ENCODE measurements around the gene ARL9. TPM values are rescaled to one million over a fixed set of nuclear protein-coding genes. Genes with fewer than 3 reads are reported as not detected.

The ARL9 gene
- total RNA-seq, result under 1 TPM; 0.16 to 0.25 TPM

DNA sequence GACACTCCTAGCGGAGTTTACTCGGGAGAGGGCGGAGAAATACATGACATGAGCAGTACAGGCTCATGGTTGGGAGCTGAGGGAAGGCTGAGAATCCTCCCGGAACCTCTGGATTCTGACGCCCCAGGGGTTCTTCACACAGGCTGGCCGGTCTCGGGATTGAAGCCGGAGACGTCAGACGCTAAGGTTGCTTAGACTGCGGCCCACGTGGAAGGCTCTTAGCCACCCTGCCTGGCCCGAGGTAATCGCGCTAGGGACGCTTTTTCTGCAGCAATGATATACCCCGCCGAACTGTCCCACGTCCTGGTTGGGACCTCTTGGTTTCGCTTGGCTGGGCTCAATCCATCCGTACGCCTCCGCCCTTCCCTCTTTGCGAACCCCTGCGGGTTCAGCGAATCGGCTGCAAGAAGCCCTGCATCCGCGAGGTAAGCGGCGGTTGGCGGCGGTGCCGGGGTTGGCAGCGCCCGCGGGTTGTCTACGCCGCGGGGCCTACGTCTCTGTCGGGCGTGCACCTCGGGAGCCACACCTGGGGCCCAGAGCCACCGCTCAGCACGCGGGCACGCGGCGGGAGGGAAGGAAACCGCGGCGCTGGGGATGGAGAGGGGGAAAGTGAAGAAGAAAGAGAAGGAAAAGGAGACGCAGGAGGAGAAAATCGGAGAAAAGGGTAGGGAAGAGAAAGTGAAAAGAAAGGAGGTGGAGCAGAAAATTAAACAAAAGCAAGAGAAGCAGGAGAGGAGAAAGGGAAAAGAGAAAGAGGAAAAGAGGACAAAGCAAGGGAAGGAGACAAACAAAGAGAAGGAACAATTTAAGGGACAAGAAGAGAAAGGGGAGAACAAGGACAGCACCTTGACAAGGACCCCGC lies at the start of gene ARL9:
ARL9 (plus strand) TSS at position 523 of the 862 bp plus-strand sequence; CDS start at position 595, 72 bp downstream.
- no peak for TF ChIP-seq CTCF (IDR thresholded peaks at IDR 0.05)
- DNase-seq (peak; percentile 65), ATAC-seq (peak; percentile 87)
- Mint-ChIP-seq H3K36me3 (ENCODE audit: low read depth) (peaks cover 20% of the 10 kb centered on the region), H3K27me3 (peaks cover 8% of the 10 kb centered on the region), H3K4me3 (peak within 1 kb of the TSS; percentile 71), H3K9me3 (no peaks in the 10 kb centered on the region), H3K27ac (peak within 1 kb of the TSS; percentile 40), H3K4me1 (ENCODE audit: low read depth) (peaks cover 18% of the 10 kb centered on the region)
- CTCF ChIA-PET, result no interaction called here
- intact Hi-C loops (cut with micrococcal nuclease), result no loop called here
- POLR2A ChIA-PET, result no interaction called here

- H3K27me3 Mint-ChIP-seq, result no peaks in the 10 kb centered on the region
- peaks cover 69% of the 10 kb centered on the region for H3K36me3 Mint-ChIP-seq (ENCODE audit: low read depth)
- intact Hi-C loops (cut with micrococcal nuclease), result no loop called here
- H3K27ac Mint-ChIP-seq, result peak overlapping the region; percentile 85
- ChIA-PET POLR2A (interaction anchor here (1.1 to 9.0 kb wide), 4 partner anchors 8 to 23 kb away, joined by 4 to 56 read pairs (median 20); partner anchors contain the start of genes PAICS and PPAT), CTCF (interaction anchor here (0.7 to 0.8 kb wide), 2 partner anchors 16 to 34 kb away, joined by 3 read pairs; no protein-coding TSS in a partner anchor)
- no peak overlapping the region for H3K4me3 Mint-ChIP-seq
- ATAC-seq, result no peak
- no peak for DNase-seq
- no peak for TF ChIP-seq CTCF (IDR thresholded peaks at IDR 0.05)
- peaks cover 37% of the 10 kb centered on the region for H3K4me1 Mint-ChIP-seq (ENCODE audit: low read depth)
- no peaks in the 10 kb centered on the region for H3K9me3 Mint-ChIP-seq
These were observed 45.5 kb upstream of the ARL9 start for GRCh38 chr4:56460085-56460484.

DNA sequence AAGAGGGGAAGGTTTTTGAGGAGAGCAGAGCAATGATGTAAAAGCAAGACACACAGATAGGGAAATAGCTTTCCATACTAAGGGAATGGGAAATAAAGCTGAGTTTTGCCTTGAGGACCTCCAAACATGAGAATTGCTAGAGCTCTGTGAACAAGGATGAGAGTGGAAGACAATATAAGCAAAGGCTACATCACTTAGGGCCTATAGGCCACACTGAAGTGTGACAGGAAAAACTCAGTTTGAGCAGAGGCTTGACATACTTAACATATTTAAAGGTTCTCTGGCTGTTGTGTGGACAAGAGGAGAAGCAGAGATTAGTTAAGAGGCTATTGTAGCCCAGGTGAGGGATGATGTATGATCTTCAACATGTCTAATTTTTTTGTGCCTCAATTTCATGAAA lies 43.4 kb upstream of the ARL9 start:
- CTCF ChIA-PET, result interaction anchor here (0.9 kb wide), 1 partner anchor 8 kb away, joined by 3 read pairs; no protein-coding TSS in a partner anchor
- Mint-ChIP-seq H3K36me3 (ENCODE audit: low read depth) (peaks cover 56% of the 10 kb centered on the region), H3K27ac (no peak overlapping the region), H3K4me1 (ENCODE audit: low read depth) (peaks cover 47% of the 10 kb centered on the region), H3K4me3 (no peak overlapping the region), H3K9me3 (no peaks in the 10 kb centered on the region), H3K27me3 (no peaks in the 10 kb centered on the region)
- TF ChIP-seq CTCF (IDR thresholded peaks at IDR 0.05), result no peak
- DNase-seq, result no peak
- intact Hi-C loops (cut with micrococcal nuclease), result no loop called here
- ATAC-seq, result no peak
- POLR2A ChIA-PET, result interaction anchor here (5.8 to 9.0 kb wide), 2 partner anchors 18 to 25 kb away, joined by 30 to 56 read pairs; partner anchors contain the start of genes PAICS and PPAT

- intact Hi-C loops (cut with micrococcal nuclease), result no loop called here
- no peak overlapping the region for H3K27ac Mint-ChIP-seq
- H3K4me1 Mint-ChIP-seq (ENCODE audit: low read depth), result peaks cover 52% of the 10 kb centered on the region
- POLR2A ChIA-PET, result interaction anchor here (0.8 to 9.0 kb wide), 4 partner anchors 12 to 185 kb away, joined by 3 to 56 read pairs (median 8); partner anchors contain the start of genes PAICS and PPAT
- H3K36me3 Mint-ChIP-seq (ENCODE audit: low read depth), result peaks cover 54% of the 10 kb centered on the region
- ATAC-seq (no peak), DNase-seq (no peak)
- CTCF ChIA-PET, result no interaction called here
- no peaks in the 10 kb centered on the region for H3K9me3 Mint-ChIP-seq
- H3K4me3 Mint-ChIP-seq, result no peak overlapping the region
- TF ChIP-seq CTCF (IDR thresholded peaks at IDR 0.05), result no peak
- H3K27me3 Mint-ChIP-seq, result no peaks in the 10 kb centered on the region
These were observed 41.9 kb upstream of the ARL9 start for GRCh38 chr4:56463711-56464110.

GRCh38 chr4:56464581-56464980 lies 41.0 kb upstream of the ARL9 start:
- no peak overlapping the region for H3K4me3 Mint-ChIP-seq
- no peaks in the 10 kb centered on the region for H3K27me3 Mint-ChIP-seq
- H3K4me1 Mint-ChIP-seq (ENCODE audit: low read depth), result peaks cover 60% of the 10 kb centered on the region
- H3K27ac Mint-ChIP-seq, result peak overlapping the region; percentile 3
- ChIA-PET CTCF (interaction anchor here (2.4 kb wide), 1 partner anchor 11 kb away, joined by 7 read pairs; no protein-coding TSS in a partner anchor), POLR2A (interaction anchor here (0.8 to 2.0 kb wide), 5 partner anchors 12 to 37 kb away, joined by 3 to 14 read pairs (median 3); partner anchors contain the start of genes PAICS and PPAT)
- no peak for ATAC-seq
- TF ChIP-seq CTCF (IDR thresholded peaks at IDR 0.05), result no peak
- peaks cover 53% of the 10 kb centered on the region for H3K36me3 Mint-ChIP-seq (ENCODE audit: low read depth)
- DNase-seq, result no peak
- H3K9me3 Mint-ChIP-seq, result no peaks in the 10 kb centered on the region
- intact Hi-C loops (cut with micrococcal nuclease), result no loop called here

All from activated CD8-positive, alpha-beta T cell treated with anti-CD3 and anti-CD28 coated beads for 36 hours (primary cell).